NCI-H345 treated with DMSO at 0.1 percent for 48 hours (cell line): ENCODE measurements around the gene C1orf115.
"Not testable (repeated sequence)": the region's sequence is repeated elsewhere in the genome, so short reads cannot be mapped to it uniquely, and the experiment has no call there.

Experiments used
- DNase-seq: peaks from one replicate; lab custom pipeline; 2025; ENCODE audit not compliant: unreplicated experiment; lab: John Stamatoyannopoulos, UW

C1orf115 gene

GRCh38 chr1:220692436-220693228 is 2.5 kb downstream of the C1orf115 start:
- no peak for DNase-seq

GRCh38 chr1:220694866-220695382 is 4.8 kb downstream of the C1orf115 start:
- no peak for DNase-seq

- no peak for DNase-seq
Observed at GRCh38 chr1:220695426-220695825, 5.3 kb downstream of the C1orf115 start.

GRCh38 chr1:220696226-220696862 is 6.2 kb downstream of the C1orf115 start:
- DNase-seq = no peak

- DNase-seq = no peak
Observed at GRCh38 chr1:220696863-220697231, 6.7 kb downstream of the C1orf115 start.

- DNase-seq = no peak
Observed at GRCh38 chr1:220697326-220697725, 7.2 kb downstream of the C1orf115 start.

- DNase-seq = no peak
Observed at GRCh38 chr1:220698607-220699016, 8.4 kb downstream of the C1orf115 start.

GRCh38 chr1:220699044-220699443 is 8.9 kb downstream of the C1orf115 start:
- no peak for DNase-seq

GRCh38 chr1:220700556-220701179 is 10.5 kb downstream of the C1orf115 start:
- DNase-seq = no peak

- no peak for DNase-seq
Observed at GRCh38 chr1:220701974-220702373, 11.8 kb downstream of the C1orf115 start.

- DNase-seq = peak; percentile 53
Observed at GRCh38 chr1:220702733-220703270, 12.6 kb downstream of the C1orf115 start.

- no peak for DNase-seq
Observed at GRCh38 chr1:220703305-220703704, 13.1 kb downstream of the C1orf115 start.

GRCh38 chr1:220705782-220706181 is 15.6 kb downstream of the C1orf115 start:
- DNase-seq = no peak

- DNase-seq = no peak
Observed at GRCh38 chr1:220706480-220706879, 16.3 kb downstream of the C1orf115 start.

- DNase-seq = no peak
Observed at GRCh38 chr1:220707160-220707559, 17.0 kb downstream of the C1orf115 start.

- DNase-seq = no peak
Observed at GRCh38 chr1:220708244-220708643, 18.1 kb downstream of the C1orf115 start.

GRCh38 chr1:220708936-220709801 is 19.0 kb downstream of the C1orf115 start:
- DNase-seq = no peak

- no peak for DNase-seq
Observed at GRCh38 chr1:220710333-220710732, 20.2 kb downstream of the C1orf115 start.

GRCh38 chr1:220711056-220711809 is 21.1 kb downstream of the C1orf115 start:
- DNase-seq = no peak

GRCh38 chr1:220715986-220716385 is 25.8 kb downstream of the C1orf115 start:
- DNase-seq = not testable (repeated sequence)
